Suprapubic skin (tissue), 3 donors: ENCODE measurements around the gene DRD2.

Experiments used
- POLR2A ChIP-seq, 2 donors: fragments of 450-650 bp; IDR thresholded peaks; one replicate each; pipeline ENCODE4 v1.6.1; 2017; ENCODE audit warnings: antibody characterized with exemption in 2 of 2, mild to moderate bottlenecking in 2 of 2, moderate library complexity in 2 of 2
- TF ChIP-seq, protein P1 (sequence below), 2 donors: fragments of 200-600 bp in 1 of 2; fragments of 450-650 bp in 1 of 2; sonication (generic) in 1 of 2; IDR thresholded peaks; one replicate each; pipeline ENCODE4 v1.5.1; 2016 to 2019; ENCODE audit warnings: antibody characterized with exemption in 2 of 2, mild to moderate bottlenecking in 1 of 2, moderate library complexity in 1 of 2

DNA sequence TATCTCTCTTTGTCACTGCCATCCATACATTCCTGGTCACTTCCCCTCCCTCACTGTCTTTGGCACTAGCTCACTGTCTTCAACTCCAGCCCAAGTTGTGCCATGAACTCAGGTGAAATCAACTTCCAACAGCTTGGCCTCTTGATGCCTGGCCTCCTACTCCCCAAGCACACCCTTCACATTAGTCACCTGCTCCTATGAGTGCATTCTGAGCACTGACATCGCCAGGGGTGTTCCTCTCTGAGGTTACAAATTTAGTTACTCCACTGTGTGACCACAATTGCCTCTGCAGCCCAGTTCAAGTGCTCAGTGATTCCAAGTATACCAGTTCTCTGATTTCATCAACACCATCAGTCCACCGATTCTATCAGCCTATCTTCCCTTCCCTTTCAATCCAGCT, 10.8 kb downstream of the DRD2 start:
- TF ChIP-seq, protein P1, sequence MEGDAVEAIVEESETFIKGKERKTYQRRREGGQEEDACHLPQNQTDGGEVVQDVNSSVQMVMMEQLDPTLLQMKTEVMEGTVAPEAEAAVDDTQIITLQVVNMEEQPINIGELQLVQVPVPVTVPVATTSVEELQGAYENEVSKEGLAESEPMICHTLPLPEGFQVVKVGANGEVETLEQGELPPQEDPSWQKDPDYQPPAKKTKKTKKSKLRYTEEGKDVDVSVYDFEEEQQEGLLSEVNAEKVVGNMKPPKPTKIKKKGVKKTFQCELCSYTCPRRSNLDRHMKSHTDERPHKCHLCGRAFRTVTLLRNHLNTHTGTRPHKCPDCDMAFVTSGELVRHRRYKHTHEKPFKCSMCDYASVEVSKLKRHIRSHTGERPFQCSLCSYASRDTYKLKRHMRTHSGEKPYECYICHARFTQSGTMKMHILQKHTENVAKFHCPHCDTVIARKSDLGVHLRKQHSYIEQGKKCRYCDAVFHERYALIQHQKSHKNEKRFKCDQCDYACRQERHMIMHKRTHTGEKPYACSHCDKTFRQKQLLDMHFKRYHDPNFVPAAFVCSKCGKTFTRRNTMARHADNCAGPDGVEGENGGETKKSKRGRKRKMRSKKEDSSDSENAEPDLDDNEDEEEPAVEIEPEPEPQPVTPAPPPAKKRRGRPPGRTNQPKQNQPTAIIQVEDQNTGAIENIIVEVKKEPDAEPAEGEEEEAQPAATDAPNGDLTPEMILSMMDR (IDR thresholded peaks at IDR 0.05): no peak
- TF ChIP-seq POLR2A (IDR thresholded peaks at IDR 0.05): no peak
